Right lobe of liver (tissue), 4 donors: Measurements from ENCODE around the gene GRIA4.

Experiments used
- CTCF ChIP-seq, 4 donors: fragments of 200-600 bp in 3 of 4; fragments of 450-650 bp in 1 of 4; IDR thresholded peaks; one replicate each; pipeline versions ENCODE4 v1.5.1 to v1.8.0; 2016 to 2022; ENCODE audit warnings: antibody characterized with exemption in 4 of 4, mild to moderate bottlenecking in 2 of 4
- POLR2A ChIP-seq: fragments of 450-650 bp; IDR thresholded peaks from one replicate; pipeline ENCODE4 v1.6.1; 2017; ENCODE audit warnings: antibody characterized with exemption, mild to moderate bottlenecking
- donor health status: DM: no; HTN: no; CAD: no.
- donor health status: DM: no; HTN: no; CAD: no.
- donor health status: DM: no; HTN: yes; CAD: no.

- TF ChIP-seq CTCF (IDR thresholded peaks at IDR 0.05), result no peak
- TF ChIP-seq POLR2A, result no peak
These were observed 26.6 kb downstream of the GRIA4 start for GRCh38 chr11:105636496-105636895.
